Endothelial cell of umbilical vein (primary cell): Measurements from ENCODE around the gene UTF1. TPM values are rescaled to one million over a fixed set of nuclear protein-coding genes. Genes with fewer than 3 reads are reported as not detected.

ENCODE experiments used
- BruUV-seq: library from RNA; stranded (reverse); fragments of 400-500 nt; replicated peaks from 2 replicates; lab custom pipeline; 2021; lab: Mats Ljungman, UMichigan
- CTCF ChIA-PET: fragments of 300-600, 350-600 bp; sonication (Branson Sonifier 250); formaldehyde crosslinking; loops from one replicate; lab custom pipeline; 2021; ENCODE audit warnings: antibody characterized with exemption, inconsistent platforms; lab: Charles Lee
- POLR2A ChIA-PET: fragments of 300-600, 350-600 bp; sonication (Branson Sonifier 250); formaldehyde crosslinking; loops from one replicate; lab custom pipeline; 2021; ENCODE audit warnings: antibody characterized with exemption, inconsistent platforms; lab: Charles Lee
- DNase-seq: peaks from one replicate; pipeline ENCODE4 v3.0.0-alpha.2; 2011; ENCODE audit warnings: low read depth, low spot score
- FAIRE-seq: peaks from 2 replicates; lab custom pipeline; 2011; peaks lifted over from hg19 to GRCh38; lab: Jason Lieb, UNC
- H2AFZ ChIP-seq: 2 replicates; pipeline ENCODE4 v1.6.0; 2012; ENCODE audit warnings: low read depth, low read length, control low read depth, inconsistent platforms
- H3K27ac ChIP-seq: 2 replicates; pipeline ENCODE4 v1.5.1; 2011; ENCODE audit warnings: low read depth, mild to moderate bottlenecking, control low read depth, low read length, moderate library complexity; ENCODE audit not compliant: insufficient read depth
- H3K27me3 ChIP-seq, 2 experiments: 2 replicates each; pipeline versions ENCODE4 v1.6.0 to v1.6.1; 2011; ENCODE audit warnings: low read length in 2 of 2, mixed read lengths in 1 of 2; ENCODE audit not compliant: control insufficient read depth in 2 of 2, insufficient read depth in 2 of 2
- H3K36me3 ChIP-seq, 2 experiments: 2 replicates in 1 of 2; 3 replicates in 1 of 2; pipeline ENCODE4 v1.5.1; 2011; ENCODE audit warnings: low read length in 2 of 2, mild to moderate bottlenecking in 1 of 2, moderate library complexity in 1 of 2; ENCODE audit not compliant: control insufficient read depth in 2 of 2, insufficient read depth in 2 of 2; ENCODE audit errors: extremely low read depth in 1 of 2
- H3K4me1 ChIP-seq: 3 replicates; pipeline ENCODE4 v1.5.1; 2011; ENCODE audit warnings: mild to moderate bottlenecking, low read length; ENCODE audit not compliant: control insufficient read depth, insufficient read depth; ENCODE audit errors: extremely low read depth
- H3K4me2 ChIP-seq: 2 replicates; pipeline ENCODE4 v1.6.1; 2011; ENCODE audit warnings: low read length, control low read depth, mixed read lengths; ENCODE audit not compliant: insufficient read depth
- H3K4me3 ChIP-seq, 3 experiments: fragments of 200-600 bp in 1 of 3; sonication (generic), shearing (Covaris generic) in 1 of 3; replicated peaks in 1 of 3; 2 replicates each; pipeline ENCODE4 v1.5.1; 2011 to 2016; ENCODE audit warnings: control low read depth in 3 of 3, low read length in 3 of 3, mild to moderate bottlenecking in 2 of 3, inconsistent platforms in 1 of 3, low read depth in 1 of 3, moderate library complexity in 1 of 3; ENCODE audit not compliant: insufficient read depth in 1 of 3
- H3K79me2 ChIP-seq: 2 replicates; pipeline ENCODE4 v1.6.0; 2012; ENCODE audit warnings: low read length, inconsistent platforms; ENCODE audit not compliant: control insufficient read depth, insufficient read depth
- H3K9ac ChIP-seq: replicated peaks from 2 replicates; pipeline ENCODE3; 2011; ENCODE audit warnings: low read length, control low read depth; ENCODE audit not compliant: insufficient read depth; ENCODE audit errors: extremely low read depth
- H3K9me1 ChIP-seq: replicated peaks from 3 replicates; pipeline ENCODE4 v1.6.0; 2011; ENCODE audit warnings: mild to moderate bottlenecking, low read length; ENCODE audit not compliant: control insufficient read depth, insufficient read depth; ENCODE audit errors: extremely low read depth
- H3K9me3 ChIP-seq: replicated peaks from 2 replicates; pipeline ENCODE4 v1.5.1; 2012; ENCODE audit warnings: low read length, inconsistent platforms; ENCODE audit not compliant: control insufficient read depth, insufficient read depth
- H4K20me1 ChIP-seq: replicated peaks from 2 replicates; pipeline ENCODE3; 2011; ENCODE audit warnings: mild to moderate bottlenecking, low read length; ENCODE audit not compliant: control insufficient read depth, insufficient read depth; ENCODE audit errors: extremely low read depth
- CTCF ChIP-seq, 2 donors: IDR thresholded peaks; 1 replicate in 1 of 2; 2 replicates in 1 of 2; pipeline ENCODE4 v1.5.1; 2011; ENCODE audit warnings: low read length in 2 of 2, mild to moderate bottlenecking in 2 of 2, moderate library complexity in 2 of 2, control low read depth in 1 of 2, inconsistent platforms in 1 of 2, low read depth in 1 of 2; ENCODE audit not compliant: insufficient read depth in 1 of 2; ENCODE audit errors: extremely low read depth in 1 of 2
- EZH2 ChIP-seq: IDR thresholded peaks from 2 replicates; pipeline ENCODE4 v1.6.1; 2012; ENCODE audit warnings: borderline replicate concordance, low read depth, mild to moderate bottlenecking, moderate library complexity, low read length, inconsistent platforms; ENCODE audit not compliant: severe bottlenecking
- FOS ChIP-seq: IDR thresholded peaks from 2 replicates; pipeline ENCODE4 v1.6.1; 2011; ENCODE audit warnings: mild to moderate bottlenecking, low read length, moderate library complexity, borderline replicate concordance; ENCODE audit not compliant: insufficient read depth
- GATA2 ChIP-seq: IDR thresholded peaks from 2 replicates; pipeline ENCODE4 v1.7.0; 2011; ENCODE audit warnings: low read depth, mild to moderate bottlenecking, moderate library complexity, mixed read lengths, low read length; ENCODE audit not compliant: insufficient read length, insufficient read depth
- JUN ChIP-seq: IDR thresholded peaks from 2 replicates; pipeline ENCODE4 v1.6.1; 2011; ENCODE audit warnings: borderline replicate concordance, low read depth; ENCODE audit not compliant: insufficient read length, insufficient read depth
- MAX ChIP-seq: IDR thresholded peaks from 2 replicates; pipeline ENCODE4 v1.6.1; 2011; ENCODE audit not compliant: insufficient read depth, insufficient read length
- MYC ChIP-seq: IDR thresholded peaks from one replicate; pipeline ENCODE4 v1.6.1; 2011; ENCODE audit warnings: mild to moderate bottlenecking, low read depth, low read length
- POLR2A ChIP-seq: IDR thresholded peaks from 2 replicates; pipeline ENCODE4 v1.6.1; 2012; ENCODE audit warnings: low read depth, mild to moderate bottlenecking, control low read depth, low read length
- POLR2AphosphoS5 ChIP-seq: IDR thresholded peaks from 2 replicates; pipeline ENCODE4 v1.6.1; 2012; ENCODE audit warnings: low read depth, mild to moderate bottlenecking, control low read depth, low read length, moderate library complexity; ENCODE audit not compliant: insufficient read depth
- dilution Hi-C: fragments of 300-500 bp; cut with MboI; formaldehyde crosslinking; loops from one replicate; pipeline ENCODE4 v1.15.0; 2019; ENCODE audit warnings: low sequenced_read_pairs; ENCODE audit not compliant: extremely low pct_ligation_motif_present
- intact Hi-C: fragments of 100-400 bp; cut with micrococcal nuclease; formaldehyde crosslinking; loops from one replicate; pipeline ENCODE4 v1.10.0; 2022
- polyA plus RNA-seq, 4 experiments: library from polyadenylated mRNA; depleted of rRNA in 3 of 4; stranded (reverse) in 3 of 4; unstranded in 1 of 4; fragments of >200 nt; gene quantifications; 2 replicates each; pipeline versions ENCODE4 v1.2.1 to v1.2.3, GENCODE V29; 2011 to 2012; ENCODE audit warnings: missing spikeins in 1 of 4
- total RNA-seq: library from RNA; stranded (reverse); gene quantifications from 2 replicates; pipeline ENCODE4 v1.2.3, GENCODE V29; 2021

The UTF1 gene
- total and polyA plus RNA-seq, 2 donors (not counting 3 experiments of a cell fraction or from before 2014, with no cell fraction given): not detected

- TF ChIP-seq CTCF (IDR thresholded peaks at IDR 0.05; ENCODE audit: extremely low read depth in 1 of 2, insufficient read depth in 1 of 2, low read depth in 1 of 2, low read length in 2 of 2): no peak
- no peak for TF ChIP-seq FOS
- no peak for TF ChIP-seq POLR2AphosphoS5
- no peak for TF ChIP-seq JUN
- no peak for TF ChIP-seq GATA2
- no peak for TF ChIP-seq MAX
- no peak for TF ChIP-seq EZH2
- TF ChIP-seq MYC: no peak
- TF ChIP-seq POLR2A: no peak
- ChIA-PET CTCF (no interaction called here), POLR2A (no interaction called here)
- Histone ChIP-seq H3K4me3 (no peak overlapping the region), H3K9ac (no peak overlapping the region), H4K20me1 (no peaks in the 10 kb centered on the region), H2AFZ (no peak overlapping the region), H3K36me3 (no peaks in the 10 kb centered on the region), H3K4me2 (no peak overlapping the region), H3K27ac (no peak overlapping the region), H3K79me2 (no peaks in the 10 kb centered on the region), H3K9me3 (no peaks in the 10 kb centered on the region), H3K9me1 (no peaks in the 10 kb centered on the region), H3K27me3 (no peaks in the 10 kb centered on the region), H3K4me1 (no peaks in the 10 kb centered on the region)
- FAIRE-seq (no peak), DNase-seq (no peak)
- BruUV-seq: no TSS peak
- dilution Hi-C loops (no loop called here), intact Hi-C loops (no loop called here)
Measured at GRCh38 chr10:133208466-133208865, 21.6 kb upstream of the UTF1 start.
